HEK293T (cell line): ENCODE measurements around the gene KIF16B.

Experiments
- BHLHE40 ChIP-seq: fragments of 450-650 bp; IDR thresholded peaks from 2 replicates; pipeline ENCODE4 v1.6.1; 2016; ENCODE audit warnings: mild to moderate bottlenecking, moderate library complexity, borderline replicate concordance
- CTBP1 ChIP-seq: fragments of 450-650 bp; IDR thresholded peaks from 2 replicates; pipeline ENCODE4 v1.6.1; 2016; ENCODE audit warnings: borderline replicate concordance
- FOXA1 ChIP-seq: fragments of 450-650 bp; IDR thresholded peaks from 2 replicates; pipeline ENCODE4 v1.6.1; 2016; ENCODE audit warnings: mild to moderate bottlenecking
- FOXK2 ChIP-seq: fragments of 450-650 bp; IDR thresholded peaks from 2 replicates; pipeline ENCODE4 v1.6.1; 2016; ENCODE audit warnings: mild to moderate bottlenecking
- FOXM1 ChIP-seq: fragments of 450-650 bp; IDR thresholded peaks from 2 replicates; pipeline ENCODE4 v1.6.1; 2017; ENCODE audit warnings: mild to moderate bottlenecking, borderline replicate concordance
- LEF1 ChIP-seq: fragments of 450-650 bp; IDR thresholded peaks from 2 replicates; pipeline ENCODE4 v1.6.1; 2017; ENCODE audit warnings: mild to moderate bottlenecking, borderline replicate concordance
- NFRKB ChIP-seq: fragments of 450-650 bp; IDR thresholded peaks from 2 replicates; pipeline ENCODE4 v1.6.1; 2016; ENCODE audit warnings: mild to moderate bottlenecking, moderate library complexity
- SP1 ChIP-seq: fragments of 450-650 bp; IDR thresholded peaks from 2 replicates; pipeline ENCODE4 v1.6.1; 2017
- SUZ12 ChIP-seq: fragments of 450-650 bp; IDR thresholded peaks from 2 replicates; pipeline ENCODE4 v1.6.1; 2016; ENCODE audit warnings: mild to moderate bottlenecking
- TARDBP ChIP-seq: fragments of 450-650 bp; IDR thresholded peaks from 2 replicates; pipeline ENCODE4 v1.6.1; 2016
- ZNF384 ChIP-seq: fragments of 450-650 bp; IDR thresholded peaks from 2 replicates; pipeline ENCODE4 v1.6.1; 2016
- TF ChIP-seq, protein P1 (sequence below): fragments of 450-650 bp; IDR thresholded peaks from 2 replicates; pipeline ENCODE4 v1.6.1; 2016

DNA sequence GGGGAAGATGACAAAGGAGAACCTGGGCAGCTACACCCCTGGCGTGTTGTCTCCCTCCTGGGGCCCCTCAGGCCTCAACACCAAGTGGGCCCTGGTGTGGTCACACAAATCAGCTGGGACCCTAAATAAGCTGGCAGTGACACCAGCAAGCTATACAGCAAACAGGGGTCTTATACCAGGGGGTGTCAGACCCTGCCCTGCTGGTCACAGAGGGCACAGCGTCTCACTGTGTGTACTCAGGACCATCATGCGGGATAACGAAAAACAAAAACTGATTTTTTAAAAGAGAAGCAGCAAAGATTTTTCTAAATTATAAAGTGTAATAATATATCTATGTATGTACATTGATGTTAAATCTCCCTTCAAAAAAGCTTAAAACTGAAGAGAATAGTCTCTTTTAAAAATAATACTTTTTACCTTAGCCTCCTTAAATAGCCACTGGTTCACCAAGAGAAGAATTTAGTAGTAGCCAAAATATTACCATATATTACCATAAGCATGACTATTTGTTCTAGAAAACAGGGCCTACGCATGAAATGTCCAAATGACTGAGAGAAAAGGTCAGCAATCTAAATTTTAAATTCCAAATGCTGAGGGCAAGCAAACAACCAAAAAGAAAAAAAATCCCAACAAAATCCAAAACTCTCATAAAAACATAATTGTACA, 220.4 kb downstream of the KIF16B start:
- TF ChIP-seq NFRKB, result no peak
- TF ChIP-seq ZNF384, result no peak
- no peak for TF ChIP-seq CTBP1
- TF ChIP-seq SP1, result no peak
- TF ChIP-seq FOXK2, result no peak
- TF ChIP-seq, protein P1, sequence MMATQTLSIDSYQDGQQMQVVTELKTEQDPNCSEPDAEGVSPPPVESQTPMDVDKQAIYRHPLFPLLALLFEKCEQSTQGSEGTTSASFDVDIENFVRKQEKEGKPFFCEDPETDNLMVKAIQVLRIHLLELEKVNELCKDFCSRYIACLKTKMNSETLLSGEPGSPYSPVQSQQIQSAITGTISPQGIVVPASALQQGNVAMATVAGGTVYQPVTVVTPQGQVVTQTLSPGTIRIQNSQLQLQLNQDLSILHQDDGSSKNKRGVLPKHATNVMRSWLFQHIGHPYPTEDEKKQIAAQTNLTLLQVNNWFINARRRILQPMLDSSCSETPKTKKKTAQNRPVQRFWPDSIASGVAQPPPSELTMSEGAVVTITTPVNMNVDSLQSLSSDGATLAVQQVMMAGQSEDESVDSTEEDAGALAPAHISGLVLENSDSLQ, result no peak
- no peak for TF ChIP-seq BHLHE40
- no peak for TF ChIP-seq FOXA1
- TF ChIP-seq FOXM1, result no peak
- TF ChIP-seq TARDBP, result no peak
- no peak for TF ChIP-seq SUZ12
- TF ChIP-seq LEF1, result no peak
